ENCODE measurements around the gene CPSF4.

CPSF4 gene

GRCh38 chr7:99419323-99420021 is 19.3 kb upstream of the CPSF4 start:
- no peak for FAIRE-seq
- no peak for TF ChIP-seq CTCF (IDR thresholded peaks at IDR 0.05; ENCODE audit: insufficient read depth, missing control alignments)

GRCh38 chr7:99420213-99420612 is 18.5 kb upstream of the CPSF4 start:
- no peak for TF ChIP-seq CTCF (IDR thresholded peaks at IDR 0.05; ENCODE audit: insufficient read depth, missing control alignments)
- DNase-seq (ENCODE audit: insufficient read length, low spot score) (no peak), FAIRE-seq (no peak)

More at GRCh38 chr7:99419323-99420021, 19.3 kb upstream of the CPSF4 start:
- DNase-seq (ENCODE audit: insufficient read length, low spot score), result no peak

GRCh38 chr7:99420986-99421385 is 17.8 kb upstream of the CPSF4 start:
- no peak for TF ChIP-seq CTCF (IDR thresholded peaks at IDR 0.05; ENCODE audit: insufficient read depth, missing control alignments)
- no peak for FAIRE-seq
- DNase-seq (ENCODE audit: insufficient read length, low spot score), result no peak

- no peak for DNase-seq (ENCODE audit: insufficient read length, low spot score)
- no peak for FAIRE-seq
- TF ChIP-seq CTCF (IDR thresholded peaks at IDR 0.05; ENCODE audit: insufficient read depth, missing control alignments), result no peak
Measured at GRCh38 chr7:99422186-99422585, 16.6 kb upstream of the CPSF4 start.

GRCh38 chr7:99422625-99423024 is 16.1 kb upstream of the CPSF4 start:
- DNase-seq (ENCODE audit: insufficient read length, low spot score) (no peak), FAIRE-seq (no peak)
- no peak for TF ChIP-seq CTCF (IDR thresholded peaks at IDR 0.05; ENCODE audit: insufficient read depth, missing control alignments)

GRCh38 chr7:99424932-99425730 is 13.6 kb upstream of the CPSF4 start:
- no peak for TF ChIP-seq CTCF (IDR thresholded peaks at IDR 0.05; ENCODE audit: insufficient read depth, missing control alignments)
- FAIRE-seq, result no peak

More at GRCh38 chr7:99424932-99425730, 13.6 kb upstream of the CPSF4 start:
- DNase-seq (ENCODE audit: insufficient read length, low spot score), result no peak

All from D721Med (cell line).